Esophagus squamous epithelium (tissue), 4 donors: ENCODE data around the gene CTIF.

Experiments
- POLR2A ChIP-seq, 4 donors: fragments of 450-650 bp; IDR thresholded peaks; one replicate each; pipeline ENCODE4 v1.6.1; 2017; ENCODE audit warnings: antibody characterized with exemption in 4 of 4, mild to moderate bottlenecking in 4 of 4, moderate library complexity in 3 of 4
- TF ChIP-seq, protein P1 (sequence below), 6 experiments: fragments of 450-650 bp in 4 of 6; fragments of 200-600 bp in 2 of 6; sonication (generic) in 2 of 6; IDR thresholded peaks; one replicate each; pipeline ENCODE4 v1.5.1; 2016 to 2019; ENCODE audit warnings: antibody characterized with exemption in 6 of 6, mild to moderate bottlenecking in 4 of 6, moderate library complexity in 4 of 6

DNA sequence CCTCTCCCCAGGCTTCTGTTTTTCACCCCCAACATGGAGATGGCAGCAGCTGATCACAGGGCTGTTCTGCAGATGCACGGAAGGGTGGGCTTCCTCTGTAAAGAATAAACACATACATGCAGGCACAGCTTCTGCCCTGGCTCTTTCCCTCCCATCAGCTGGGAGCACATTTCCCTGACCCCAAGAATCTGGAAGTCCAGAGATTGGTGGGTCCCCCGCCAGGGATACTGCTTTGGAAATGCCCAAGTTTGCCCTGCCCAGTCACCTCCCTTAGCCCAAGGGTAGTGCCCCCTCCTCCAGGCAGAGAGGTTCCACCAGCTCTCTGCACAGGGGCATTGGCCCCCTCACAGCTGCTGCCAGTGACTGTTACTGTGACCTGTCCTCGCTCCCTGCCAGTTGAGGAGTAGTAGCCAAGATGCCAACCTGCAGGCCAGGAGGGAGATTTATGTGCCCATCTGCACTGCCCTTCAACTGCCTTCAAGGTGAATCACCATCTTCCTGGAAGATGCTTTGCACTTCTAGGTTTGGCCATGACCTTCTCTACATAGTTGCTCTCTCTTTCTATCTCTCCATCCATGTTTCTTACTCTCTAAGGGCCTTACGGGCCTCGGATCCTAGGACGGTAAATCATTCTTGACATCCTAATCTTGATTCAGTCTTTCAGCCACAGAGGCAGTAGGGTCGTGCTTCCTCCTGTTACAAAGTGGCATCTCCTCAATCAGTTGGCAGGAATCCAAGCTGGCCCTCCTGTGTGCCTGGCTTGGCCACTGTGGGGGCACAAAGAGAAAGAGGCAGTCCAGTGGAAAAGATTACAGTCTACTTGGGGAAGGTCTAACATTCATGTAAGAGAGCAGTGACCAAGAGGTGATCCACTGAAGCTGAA is 121.8 kb downstream of the CTIF start:
- TF ChIP-seq, protein P1, sequence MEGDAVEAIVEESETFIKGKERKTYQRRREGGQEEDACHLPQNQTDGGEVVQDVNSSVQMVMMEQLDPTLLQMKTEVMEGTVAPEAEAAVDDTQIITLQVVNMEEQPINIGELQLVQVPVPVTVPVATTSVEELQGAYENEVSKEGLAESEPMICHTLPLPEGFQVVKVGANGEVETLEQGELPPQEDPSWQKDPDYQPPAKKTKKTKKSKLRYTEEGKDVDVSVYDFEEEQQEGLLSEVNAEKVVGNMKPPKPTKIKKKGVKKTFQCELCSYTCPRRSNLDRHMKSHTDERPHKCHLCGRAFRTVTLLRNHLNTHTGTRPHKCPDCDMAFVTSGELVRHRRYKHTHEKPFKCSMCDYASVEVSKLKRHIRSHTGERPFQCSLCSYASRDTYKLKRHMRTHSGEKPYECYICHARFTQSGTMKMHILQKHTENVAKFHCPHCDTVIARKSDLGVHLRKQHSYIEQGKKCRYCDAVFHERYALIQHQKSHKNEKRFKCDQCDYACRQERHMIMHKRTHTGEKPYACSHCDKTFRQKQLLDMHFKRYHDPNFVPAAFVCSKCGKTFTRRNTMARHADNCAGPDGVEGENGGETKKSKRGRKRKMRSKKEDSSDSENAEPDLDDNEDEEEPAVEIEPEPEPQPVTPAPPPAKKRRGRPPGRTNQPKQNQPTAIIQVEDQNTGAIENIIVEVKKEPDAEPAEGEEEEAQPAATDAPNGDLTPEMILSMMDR (IDR thresholded peaks at IDR 0.05), result no peak
- TF ChIP-seq POLR2A (IDR thresholded peaks at IDR 0.05), result no peak
